ENCODE results near the gene ESPL1.
"Not testable (repeated sequence)": the region's sequence is repeated elsewhere in the genome, so short reads cannot be mapped to it uniquely, and the experiment has no call there.

The ESPL1 gene

DNA sequence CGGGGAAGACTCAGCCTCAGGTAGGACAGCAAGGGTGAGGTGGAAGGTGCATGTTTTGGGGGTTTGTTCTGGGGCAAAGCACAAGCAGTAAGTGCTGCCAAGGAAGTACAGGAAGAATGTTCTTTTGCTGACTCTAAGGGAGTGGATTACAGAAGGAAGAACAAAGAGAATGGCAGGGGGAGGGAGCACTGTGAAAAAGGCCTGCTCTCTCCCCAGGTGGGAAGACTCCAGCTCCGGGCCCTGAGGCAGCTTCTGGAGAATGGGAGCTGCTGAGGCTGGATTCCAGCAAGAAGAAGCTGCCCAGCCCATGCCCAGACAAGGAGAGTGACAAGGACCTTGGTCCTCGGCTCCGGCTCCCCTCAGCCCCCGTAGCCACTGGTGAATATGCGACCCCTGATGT, 20.2 kb downstream of the ESPL1 start:
- in situ Hi-C loops (cut with MboI; ENCODE audit: low sequenced_read_pairs, unreplicated experiment): loop anchor here (5.0 to 10.0 kb wide), 2 partner anchors 76 to 134 kb away; no protein-coding TSS in a partner anchor
- TF ChIP-seq, protein P1, sequence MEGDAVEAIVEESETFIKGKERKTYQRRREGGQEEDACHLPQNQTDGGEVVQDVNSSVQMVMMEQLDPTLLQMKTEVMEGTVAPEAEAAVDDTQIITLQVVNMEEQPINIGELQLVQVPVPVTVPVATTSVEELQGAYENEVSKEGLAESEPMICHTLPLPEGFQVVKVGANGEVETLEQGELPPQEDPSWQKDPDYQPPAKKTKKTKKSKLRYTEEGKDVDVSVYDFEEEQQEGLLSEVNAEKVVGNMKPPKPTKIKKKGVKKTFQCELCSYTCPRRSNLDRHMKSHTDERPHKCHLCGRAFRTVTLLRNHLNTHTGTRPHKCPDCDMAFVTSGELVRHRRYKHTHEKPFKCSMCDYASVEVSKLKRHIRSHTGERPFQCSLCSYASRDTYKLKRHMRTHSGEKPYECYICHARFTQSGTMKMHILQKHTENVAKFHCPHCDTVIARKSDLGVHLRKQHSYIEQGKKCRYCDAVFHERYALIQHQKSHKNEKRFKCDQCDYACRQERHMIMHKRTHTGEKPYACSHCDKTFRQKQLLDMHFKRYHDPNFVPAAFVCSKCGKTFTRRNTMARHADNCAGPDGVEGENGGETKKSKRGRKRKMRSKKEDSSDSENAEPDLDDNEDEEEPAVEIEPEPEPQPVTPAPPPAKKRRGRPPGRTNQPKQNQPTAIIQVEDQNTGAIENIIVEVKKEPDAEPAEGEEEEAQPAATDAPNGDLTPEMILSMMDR (IDR thresholded peaks at IDR 0.05; ENCODE audit: borderline replicate concordance, control extremely low read depth, extremely low read depth, insufficient read depth, missing control alignments): no peak
- DNase-seq (ENCODE audit: low spot score): no peak

DNA sequence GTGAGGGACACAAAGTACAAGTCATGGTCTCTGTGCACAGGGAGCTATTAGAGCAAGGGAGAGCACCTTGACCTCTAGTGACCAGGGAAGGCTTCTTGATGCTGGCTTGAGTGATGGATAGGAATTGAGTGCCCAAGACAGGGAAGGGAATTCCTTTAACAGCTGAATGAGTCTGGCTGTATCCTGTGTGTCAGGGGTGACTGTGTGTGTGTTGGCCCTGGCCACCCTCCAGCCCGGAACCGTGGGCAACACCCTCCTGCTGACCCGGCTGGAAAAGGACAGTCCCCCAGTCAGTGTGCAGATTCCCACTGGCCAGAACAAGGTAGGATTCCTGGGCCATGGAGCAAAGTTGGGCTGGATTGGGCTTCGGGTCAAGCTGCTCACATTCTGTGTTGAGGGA, 21.8 kb downstream of the ESPL1 start:
- in situ Hi-C loops (cut with MboI; ENCODE audit: low sequenced_read_pairs, unreplicated experiment): loop anchor here (5.0 to 10.0 kb wide), 2 partner anchors 78 to 135 kb away; no protein-coding TSS in a partner anchor
- TF ChIP-seq, protein P1 (IDR thresholded peaks at IDR 0.05; ENCODE audit: borderline replicate concordance, control extremely low read depth, extremely low read depth, insufficient read depth, missing control alignments): no peak

DNA sequence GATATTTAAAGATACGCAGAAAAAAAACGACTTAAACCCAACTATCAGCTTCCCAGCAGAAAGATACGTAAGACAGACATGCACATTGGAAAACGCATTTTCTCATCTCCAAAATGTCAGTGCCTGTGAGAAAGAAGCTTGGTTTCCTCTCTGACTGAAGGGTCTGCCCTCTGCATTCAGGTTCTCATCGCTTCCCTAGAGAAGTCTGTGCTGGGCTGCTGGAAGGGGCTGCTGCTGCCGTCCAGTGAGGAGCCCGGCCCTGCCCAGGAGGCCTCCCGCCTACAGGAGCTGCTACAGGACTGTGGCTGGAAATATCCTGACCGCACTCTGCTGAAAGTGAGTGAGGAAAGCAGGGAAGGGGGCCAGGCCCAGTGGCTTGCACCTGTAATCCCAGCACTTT, 22.6 kb downstream of the ESPL1 start:
- TF ChIP-seq, protein P1 (IDR thresholded peaks at IDR 0.05; ENCODE audit: borderline replicate concordance, control extremely low read depth, extremely low read depth, insufficient read depth, missing control alignments): no peak
- in situ Hi-C loops (cut with MboI; ENCODE audit: low sequenced_read_pairs, unreplicated experiment): no loop called here
- no peak for DNase-seq (ENCODE audit: low spot score)

More for the DNA sequence above, 21.8 kb downstream of the ESPL1 start:
- no peak for DNase-seq (ENCODE audit: low spot score)

DNA sequence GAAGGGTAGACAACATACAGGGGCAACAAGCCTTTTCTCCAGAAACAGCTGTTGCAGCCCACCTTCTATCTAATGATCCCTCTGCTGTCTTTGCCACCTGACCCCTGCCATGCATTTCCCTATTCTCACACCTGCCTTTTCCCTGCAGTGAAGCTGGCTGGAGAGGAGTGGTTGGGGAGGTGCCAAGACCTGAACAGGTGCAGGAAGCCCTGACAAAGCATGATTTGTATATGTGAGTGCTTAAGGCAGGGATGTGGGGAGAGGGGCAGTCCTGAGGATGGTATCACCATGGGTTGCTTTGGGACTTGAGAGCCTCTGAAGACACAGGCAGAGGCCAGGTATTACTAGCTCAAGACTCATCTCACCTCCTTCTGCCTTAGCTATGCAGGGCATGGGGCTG, 24.3 kb downstream of the ESPL1 start:
- in situ Hi-C loops (cut with MboI; ENCODE audit: low sequenced_read_pairs, unreplicated experiment): no loop called here
- DNase-seq (ENCODE audit: low spot score): no peak
- TF ChIP-seq, protein P1 (IDR thresholded peaks at IDR 0.05; ENCODE audit: borderline replicate concordance, control extremely low read depth, extremely low read depth, insufficient read depth, missing control alignments): no peak

DNA sequence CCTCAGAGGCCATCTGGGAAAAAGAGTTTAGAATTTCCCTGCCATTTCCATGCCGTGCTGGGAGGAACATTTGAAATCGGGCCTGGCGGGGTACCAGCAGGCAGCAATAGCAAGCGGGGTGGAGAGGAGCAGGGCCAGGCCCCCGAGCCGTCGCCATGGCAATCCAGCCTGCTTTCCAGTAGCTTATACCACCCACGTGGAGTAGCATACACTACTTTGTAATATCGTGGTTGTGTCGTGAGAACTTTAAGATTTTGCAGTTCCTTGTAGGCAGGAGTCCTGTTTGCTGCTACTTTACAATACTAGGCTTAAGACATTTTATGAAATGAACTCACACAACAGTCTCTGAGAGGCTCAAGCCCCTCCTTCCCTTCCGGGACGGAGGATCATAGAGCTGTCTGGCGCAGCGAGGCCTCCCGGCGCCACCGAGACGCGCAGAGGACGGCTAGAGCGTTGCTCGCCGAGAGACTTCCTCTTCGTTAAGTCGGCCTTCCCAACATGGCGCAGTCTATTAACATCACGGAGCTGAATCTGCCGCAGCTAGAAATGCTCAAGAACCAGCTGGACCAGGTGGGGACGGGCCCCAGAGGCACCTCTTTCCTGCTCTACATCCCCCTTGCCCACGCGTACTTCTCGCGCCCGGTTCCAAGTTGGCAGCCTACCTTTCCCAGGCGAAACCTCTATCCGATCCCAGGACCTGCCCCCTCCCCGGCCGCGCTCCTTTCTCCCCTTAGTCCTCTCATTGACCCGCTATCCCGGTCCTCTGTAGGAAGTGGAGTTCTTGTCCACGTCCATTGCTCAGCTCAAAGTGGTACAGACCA, 27.2 kb downstream of the ESPL1 start, which contains the start of gene PFDN5:
TSS of gene PFDN5 (plus strand) at position 473 of the 821 bp plus-strand sequence. CDS start at position 499, 26 bp downstream.
- in situ Hi-C loops (cut with MboI; ENCODE audit: low sequenced_read_pairs, unreplicated experiment): no loop called here
- peak; percentile 93 for DNase-seq (ENCODE audit: low spot score)
- TF ChIP-seq, protein P1 (IDR thresholded peaks at IDR 0.05; ENCODE audit: borderline replicate concordance, control extremely low read depth, extremely low read depth, insufficient read depth, missing control alignments): no peak

DNA sequence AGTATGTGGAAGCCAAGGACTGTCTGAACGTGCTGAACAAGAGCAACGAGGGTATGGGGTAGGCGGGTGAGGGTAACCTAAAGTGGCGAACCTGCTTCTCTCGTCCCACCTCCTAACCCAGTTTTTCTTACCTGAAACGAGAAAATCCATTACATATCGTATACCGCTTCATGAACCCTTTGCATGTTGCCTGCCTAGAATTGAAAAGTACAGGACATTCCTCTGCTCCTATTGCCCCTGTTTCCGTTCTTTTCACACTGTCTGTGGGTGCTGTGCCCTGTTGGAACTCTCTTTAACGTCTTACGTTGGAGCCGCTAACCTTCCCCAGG, 27.8 kb downstream of the ESPL1 start:
- in situ Hi-C loops (cut with MboI; ENCODE audit: low sequenced_read_pairs, unreplicated experiment): no loop called here
- TF ChIP-seq, protein P1 (IDR thresholded peaks at IDR 0.05; ENCODE audit: borderline replicate concordance, control extremely low read depth, extremely low read depth, insufficient read depth, missing control alignments): no peak
- DNase-seq (ENCODE audit: low spot score): no peak

DNA sequence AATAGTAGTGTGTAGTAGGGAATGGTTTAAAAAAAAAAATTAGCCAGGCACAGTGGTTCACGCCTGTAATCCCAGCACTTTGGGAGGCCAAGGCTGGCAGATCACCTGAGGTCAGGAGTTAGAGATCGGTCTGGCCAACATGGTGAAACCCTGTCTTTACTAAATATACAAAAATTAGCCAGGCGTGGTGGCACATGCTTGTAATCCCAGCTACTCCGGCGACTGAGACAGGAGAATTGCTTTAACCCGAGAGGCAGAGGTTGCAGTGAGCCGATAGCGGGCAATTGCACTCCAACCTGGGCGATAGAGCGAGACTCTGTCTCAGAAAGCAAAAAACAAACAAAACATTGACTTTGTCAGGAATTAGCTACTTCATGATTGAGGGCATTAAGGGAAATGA, 29.0 kb downstream of the ESPL1 start:
- in situ Hi-C loops (cut with MboI; ENCODE audit: low sequenced_read_pairs, unreplicated experiment): not testable (repeated sequence)

More for the DNA sequence above, 29.0 kb downstream of the ESPL1 start:
- DNase-seq (ENCODE audit: low spot score): not testable (repeated sequence)
